GM12873 (cell line): ENCODE measurements around the gene ABCC5.

Experiments
- TF ChIP-seq, protein P1 (sequence below): IDR thresholded peaks from 2 replicates; pipeline ENCODE4 v1.5.1; 2012; ENCODE audit warnings: low read depth, mild to moderate bottlenecking, moderate library complexity, low read length, control low read depth; ENCODE audit not compliant: insufficient read depth; ENCODE audit errors: missing control alignments

Gene ABCC5

DNA sequence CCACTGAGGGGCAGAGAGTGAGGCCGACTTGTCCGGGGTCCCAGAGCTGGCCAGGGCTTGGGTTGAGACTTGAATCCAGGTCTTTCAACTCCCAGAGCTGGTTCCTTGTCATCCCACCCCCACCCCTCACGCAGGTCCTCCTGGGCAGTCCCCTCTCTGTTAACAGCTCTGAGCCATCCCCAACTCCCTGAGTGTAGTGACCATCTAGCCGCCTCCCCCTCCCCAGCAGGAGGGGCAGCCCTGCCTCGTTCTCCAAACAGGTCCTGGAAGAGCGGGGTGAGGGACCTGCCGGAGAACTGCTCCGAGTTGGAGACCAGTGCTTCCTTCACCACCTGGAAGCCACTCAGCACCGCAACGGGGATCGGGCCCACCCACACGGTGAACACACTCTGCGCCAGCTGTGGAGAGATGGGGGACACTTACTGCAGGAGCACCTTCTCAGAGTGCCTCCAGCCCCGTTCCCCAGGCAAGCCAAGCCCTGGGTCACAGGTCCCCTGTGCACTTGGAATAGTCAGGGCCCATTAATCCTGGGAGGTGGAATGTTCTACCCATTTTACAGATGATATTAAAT, 108.6 kb downstream of the ABCC5 start:
- TF ChIP-seq, protein P1, sequence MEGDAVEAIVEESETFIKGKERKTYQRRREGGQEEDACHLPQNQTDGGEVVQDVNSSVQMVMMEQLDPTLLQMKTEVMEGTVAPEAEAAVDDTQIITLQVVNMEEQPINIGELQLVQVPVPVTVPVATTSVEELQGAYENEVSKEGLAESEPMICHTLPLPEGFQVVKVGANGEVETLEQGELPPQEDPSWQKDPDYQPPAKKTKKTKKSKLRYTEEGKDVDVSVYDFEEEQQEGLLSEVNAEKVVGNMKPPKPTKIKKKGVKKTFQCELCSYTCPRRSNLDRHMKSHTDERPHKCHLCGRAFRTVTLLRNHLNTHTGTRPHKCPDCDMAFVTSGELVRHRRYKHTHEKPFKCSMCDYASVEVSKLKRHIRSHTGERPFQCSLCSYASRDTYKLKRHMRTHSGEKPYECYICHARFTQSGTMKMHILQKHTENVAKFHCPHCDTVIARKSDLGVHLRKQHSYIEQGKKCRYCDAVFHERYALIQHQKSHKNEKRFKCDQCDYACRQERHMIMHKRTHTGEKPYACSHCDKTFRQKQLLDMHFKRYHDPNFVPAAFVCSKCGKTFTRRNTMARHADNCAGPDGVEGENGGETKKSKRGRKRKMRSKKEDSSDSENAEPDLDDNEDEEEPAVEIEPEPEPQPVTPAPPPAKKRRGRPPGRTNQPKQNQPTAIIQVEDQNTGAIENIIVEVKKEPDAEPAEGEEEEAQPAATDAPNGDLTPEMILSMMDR, result no peak

GRCh38 chr3:183907911-183908331, 109.8 kb downstream of the ABCC5 start:
- TF ChIP-seq, protein P1, result no peak

DNA sequence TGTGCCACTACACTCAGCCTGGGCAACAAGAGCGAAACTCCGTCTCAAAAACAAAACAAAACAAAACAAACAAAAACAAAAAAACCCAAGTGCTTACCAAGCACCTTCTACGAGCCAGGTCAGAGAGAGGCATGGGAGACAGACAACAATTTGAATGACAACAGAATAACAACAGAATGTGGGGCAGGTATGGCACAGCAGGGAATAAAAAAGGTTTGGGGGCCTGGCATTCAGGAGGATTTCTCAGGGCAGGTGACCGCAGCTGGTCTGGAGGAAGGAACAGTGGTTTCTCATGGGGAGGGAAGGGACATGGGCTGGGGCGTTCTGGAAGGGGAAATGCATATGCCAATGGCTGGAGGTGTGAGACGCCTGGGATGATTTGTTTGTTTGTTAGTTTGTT, 110.5 kb downstream of the ABCC5 start:
- TF ChIP-seq, protein P1, result no peak

DNA sequence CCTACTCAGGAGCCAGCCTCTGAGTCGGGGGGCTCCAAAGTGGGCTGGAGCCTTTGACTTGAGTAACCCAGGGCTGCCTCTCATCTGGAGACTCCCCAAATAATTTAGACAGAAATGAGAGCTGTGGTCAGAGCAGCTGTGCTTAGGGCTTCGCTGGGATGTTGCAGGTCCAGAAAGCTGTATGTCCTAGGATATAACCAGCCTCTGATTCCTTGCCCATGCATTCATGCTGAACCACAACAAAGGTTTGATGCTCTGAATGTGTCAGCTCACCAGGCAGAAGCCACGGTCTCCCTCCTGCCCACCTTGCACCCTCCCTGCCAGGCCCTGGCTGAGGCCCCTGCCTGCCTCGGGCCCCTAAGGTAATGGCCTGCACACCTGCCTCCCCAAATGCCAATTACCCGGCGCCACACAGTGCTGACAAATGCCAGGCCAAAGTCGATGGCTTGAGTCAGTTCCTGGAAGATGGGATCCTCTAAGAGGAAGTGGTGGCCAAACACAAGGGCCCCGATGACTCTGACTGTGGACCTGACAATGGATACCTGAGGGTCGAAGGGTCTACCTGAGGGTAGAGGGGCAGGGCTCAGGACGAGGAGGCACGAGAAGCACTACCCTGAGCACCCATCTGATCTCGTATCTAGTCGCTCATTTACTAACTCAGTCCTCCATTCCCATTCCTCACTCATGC, 111.3 kb downstream of the ABCC5 start:
- TF ChIP-seq, protein P1, result no peak

DNA sequence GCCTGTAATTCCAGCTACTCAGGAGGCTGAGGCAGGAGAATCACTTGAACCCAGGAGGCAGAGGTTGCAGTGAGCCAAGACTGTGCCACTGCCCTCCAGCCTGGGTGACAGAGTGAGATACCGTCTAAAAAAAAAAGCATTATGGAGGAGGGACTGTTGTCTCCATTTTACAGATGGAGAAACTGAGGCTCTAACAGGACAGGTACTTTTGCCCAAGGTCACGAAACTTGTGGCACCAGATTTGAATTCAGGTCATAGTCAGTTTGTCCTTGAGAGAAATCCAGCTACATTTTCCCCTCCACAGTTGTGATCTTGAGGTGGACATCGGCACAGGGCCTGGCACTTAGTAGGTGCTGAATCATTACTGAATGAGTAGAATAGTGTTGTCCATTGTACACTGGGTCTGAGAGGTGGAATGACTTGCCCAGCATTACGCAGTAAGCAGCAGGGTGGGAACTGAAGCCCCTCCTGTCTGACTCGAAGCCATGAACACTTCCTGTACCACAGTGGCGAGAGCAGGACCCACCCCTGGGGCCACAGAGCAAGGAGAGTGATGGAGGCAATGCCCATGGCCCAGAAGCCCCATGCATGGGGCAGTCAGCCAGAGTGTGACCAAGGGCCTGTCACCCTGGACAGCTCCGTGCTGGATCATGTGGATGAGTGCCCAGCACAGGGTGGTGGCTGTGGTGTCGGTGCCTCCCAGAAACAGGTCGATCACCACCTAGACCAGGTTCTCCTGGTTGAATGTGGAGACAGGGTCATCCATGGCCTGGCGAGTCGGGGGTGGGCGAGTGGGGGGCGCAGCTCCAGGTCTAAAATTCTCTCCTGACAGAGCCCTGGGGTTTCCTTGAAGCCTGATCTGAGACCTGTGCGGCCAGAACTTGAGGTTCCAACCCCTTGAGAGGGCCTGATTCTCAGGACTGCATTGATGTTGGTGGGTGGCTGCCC, 112.6 kb downstream of the ABCC5 start:
- TF ChIP-seq, protein P1, result no peak

GRCh38 chr3:183898028-183898431, 119.7 kb downstream of the ABCC5 start:
- TF ChIP-seq, protein P1, result no peak

- TF ChIP-seq, protein P1, result no peak
Measured at GRCh38 chr3:183897606-183898005, 120.1 kb downstream of the ABCC5 start.
